HG02678 (cell line): ENCODE data around the gene COL24A1.

Experiments used
- ATAC-seq: cut with Tn5 transposase; IDR thresholded peaks from one replicate; pipeline ENCODE4 v1.9.1; 2021; ENCODE audit warnings: mild to moderate bottlenecking, moderate library complexity; ENCODE audit not compliant: unreplicated experiment

COL24A1 gene

DNA sequence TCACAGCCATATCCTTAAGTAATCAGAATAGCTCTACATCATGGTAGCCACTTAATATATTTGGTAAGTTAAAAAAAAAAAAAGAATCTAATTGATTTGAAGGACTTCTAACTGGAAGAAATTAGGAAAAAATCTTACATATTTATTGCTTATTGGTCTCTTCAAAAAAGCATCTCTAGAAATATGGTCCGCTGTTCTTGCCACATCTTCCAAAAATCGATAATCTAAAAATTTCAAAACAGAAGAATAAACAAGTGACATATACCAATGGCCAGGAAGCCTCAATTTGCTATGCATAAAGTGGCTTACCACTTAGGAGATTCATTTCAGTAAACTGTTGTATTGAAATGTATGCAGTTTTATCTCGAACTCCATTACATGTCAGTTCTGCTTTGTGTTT is 450.6 kb downstream of the COL24A1 start:
- ATAC-seq: no peak

DNA sequence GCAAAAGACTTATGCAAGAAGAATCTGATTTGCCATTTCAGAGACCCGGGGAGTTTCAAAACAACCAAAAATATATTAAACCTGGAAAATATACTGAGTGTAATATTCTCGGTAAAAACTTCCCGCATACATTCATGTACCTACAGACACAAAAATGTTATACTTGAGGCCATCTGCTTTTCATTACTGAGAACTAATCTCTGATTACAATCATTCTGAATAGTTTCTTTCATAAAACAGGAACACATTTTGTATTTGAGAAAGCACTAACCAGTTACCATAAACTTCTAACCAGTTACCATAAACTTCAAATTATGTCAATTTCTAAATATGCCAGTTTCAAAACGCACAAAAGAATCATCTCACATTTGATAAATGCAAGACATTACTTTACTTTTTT is 456.1 kb downstream of the COL24A1 start:
- no peak for ATAC-seq

DNA sequence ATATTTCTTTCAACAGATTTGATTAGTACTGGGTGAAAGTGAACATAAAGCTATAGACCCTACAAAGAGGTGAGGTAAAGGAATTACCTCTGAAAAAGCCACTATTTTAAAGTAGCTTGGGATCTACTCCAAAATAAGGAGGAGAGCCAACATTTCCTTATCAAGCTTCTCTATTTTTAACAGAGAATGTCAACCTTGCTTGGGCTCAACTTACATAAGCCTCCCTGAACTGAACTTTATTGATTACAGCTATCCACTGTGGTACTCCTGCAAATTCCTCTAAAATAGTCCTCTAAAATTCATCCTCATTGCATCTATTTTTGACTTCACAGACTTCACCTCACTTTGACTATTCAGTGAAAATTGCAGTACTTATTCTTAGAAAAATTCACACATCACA is 458.7 kb downstream of the COL24A1 start:
- ATAC-seq: no peak

DNA sequence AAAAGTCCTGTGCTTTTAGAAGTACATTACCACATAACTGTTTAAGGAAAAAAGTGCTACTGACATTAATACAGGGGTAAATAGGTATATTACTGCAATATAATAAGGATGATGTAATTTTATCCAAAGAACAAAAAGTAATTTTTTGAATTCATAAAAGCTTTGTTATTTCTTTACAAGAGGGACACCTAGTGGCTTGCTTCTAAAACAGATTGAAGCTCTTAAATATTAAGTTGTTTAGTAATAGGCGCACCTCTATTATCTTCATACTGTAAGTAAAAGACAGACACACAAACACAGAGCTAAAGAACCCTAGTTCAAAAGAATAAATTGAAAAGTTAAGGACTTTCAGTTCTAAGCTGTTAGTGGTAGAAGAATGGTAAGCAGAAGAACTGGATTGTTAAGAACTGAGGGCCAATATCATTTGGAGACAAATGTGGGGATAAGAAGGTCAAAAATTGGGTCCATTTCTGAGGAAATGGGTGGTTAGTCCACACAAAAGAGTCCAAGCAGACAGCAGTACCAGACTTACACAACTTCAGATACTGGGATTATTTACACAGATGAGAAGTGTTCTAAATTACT is 463.8 kb downstream of the COL24A1 start:
- no peak for ATAC-seq

DNA sequence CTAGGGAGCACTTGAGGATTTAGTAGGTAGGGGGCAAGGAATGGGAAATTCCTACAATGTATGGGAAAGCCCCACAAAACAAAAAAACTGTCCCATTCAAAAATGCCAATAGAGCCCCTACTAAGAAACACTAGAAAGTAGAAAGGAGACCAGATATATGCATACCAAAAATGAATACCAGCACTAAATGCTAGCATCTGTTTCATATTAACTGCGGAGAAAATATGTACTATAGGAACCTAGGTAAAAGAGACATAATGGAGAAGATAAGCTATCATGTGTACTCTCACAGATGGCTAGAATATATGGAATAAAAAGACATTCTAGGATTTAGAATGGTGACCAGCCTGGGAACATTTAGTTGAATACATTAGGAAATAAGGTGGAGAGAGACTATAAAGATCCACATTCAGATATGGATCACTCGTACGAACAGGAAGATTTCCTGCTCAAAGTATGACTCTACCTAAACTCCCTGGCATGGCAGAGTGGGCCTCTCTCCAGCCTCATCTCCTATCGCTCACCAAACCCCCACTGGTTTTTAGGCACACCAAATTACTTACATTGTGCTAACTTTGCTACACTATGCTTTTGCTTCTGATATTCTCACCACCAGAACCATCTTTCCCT is 466.7 kb downstream of the COL24A1 start:
- no peak for ATAC-seq

DNA sequence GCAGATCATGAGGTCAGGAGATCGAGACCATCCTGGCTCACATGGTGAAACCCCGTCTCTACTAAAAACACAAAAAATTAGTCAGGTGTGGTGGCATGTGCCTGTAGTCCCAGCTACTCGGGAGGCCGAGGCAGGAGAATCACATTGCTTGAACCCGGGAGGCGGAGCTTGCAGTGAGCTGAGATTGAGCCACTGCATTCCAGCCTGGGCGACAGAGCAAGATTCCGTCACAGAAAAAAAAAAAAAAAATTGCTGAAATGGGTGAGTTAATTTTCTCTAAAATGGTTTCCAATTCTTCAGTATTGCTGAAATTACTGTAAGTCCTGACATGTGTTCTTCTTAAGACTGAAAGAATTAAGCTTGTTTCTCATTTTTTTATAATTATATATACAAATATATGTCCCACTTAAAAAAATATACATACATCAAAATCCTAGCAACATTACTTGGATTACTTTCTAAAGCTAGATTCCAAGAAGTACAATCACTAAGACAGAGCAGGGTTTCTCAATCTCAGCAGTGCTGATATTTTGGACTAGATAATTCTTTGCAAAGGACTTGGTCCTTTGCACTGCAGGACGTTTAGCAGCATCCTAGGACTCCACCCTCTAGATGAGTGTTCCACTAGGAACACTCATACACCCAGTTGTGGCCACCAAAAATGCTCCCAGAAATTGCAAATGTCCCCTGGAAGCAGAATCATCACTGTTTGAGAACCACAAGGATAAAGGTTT is 473.1 kb downstream of the COL24A1 start:
- no peak for ATAC-seq

DNA sequence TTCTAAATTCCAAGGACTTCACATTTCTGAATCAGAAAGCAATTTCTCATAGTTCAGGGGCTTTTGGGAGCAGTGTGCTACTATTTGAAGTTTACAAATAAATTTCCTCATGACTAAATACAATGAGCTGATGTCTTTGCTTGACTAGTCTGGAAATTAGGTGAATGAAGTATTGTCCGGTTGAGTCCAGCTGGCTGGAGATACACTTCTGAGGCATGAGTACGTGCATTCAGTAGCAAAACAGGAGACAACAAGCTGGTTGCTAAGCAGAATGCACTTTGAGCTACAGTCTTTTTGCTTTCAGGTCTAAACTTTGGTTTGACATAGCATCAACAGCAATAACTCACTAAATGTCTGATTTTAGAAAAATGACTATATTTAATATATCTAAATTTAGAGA is 475.5 kb downstream of the COL24A1 start:
- no peak for ATAC-seq
